Breast epithelium (tissue), 4 donors: ENCODE data around the gene HID1. TPM values are rescaled to one million over a fixed set of nuclear protein-coding genes. Genes with fewer than 3 reads are reported as not detected.
A peak's percentile ranks its signal among the peaks of the same experiment; 100 is the strongest.

ENCODE experiments used
- DNase-seq, 2 donors: peaks; one replicate each; pipeline ENCODE4 v3.0.0-alpha.2; 2019; ENCODE audit warnings: low spot score in 2 of 2
- H3K27ac ChIP-seq, 2 donors: fragments of 200-600 bp; sonication (generic) in 1 of 2; one replicate each; pipeline ENCODE4 v1.5.1; 2016 to 2019; ENCODE audit warnings: mild to moderate bottlenecking in 1 of 2
- H3K27me3 ChIP-seq, 2 donors: fragments of 200-600 bp; sonication (generic) in 1 of 2; one replicate each; pipeline versions ENCODE4 v1.5.1 to v1.6.0; 2017 to 2019; ENCODE audit warnings: control low read depth in 1 of 2, mild to moderate bottlenecking in 1 of 2
- H3K36me3 ChIP-seq: fragments of 200-600 bp; one replicate; pipeline ENCODE4 v1.5.1; 2019
- H3K4me1 ChIP-seq, 2 donors: fragments of 200-600 bp; sonication (generic); one replicate each; pipeline ENCODE4 v1.5.1; 2016 to 2019; ENCODE audit warnings: control low read depth in 1 of 2
- H3K4me3 ChIP-seq, 3 donors: fragments of 200-600 bp; sonication (generic); 1 replicate in 2 of 3; 2 replicates in 1 of 3; pipeline ENCODE4 v1.5.1; 2016 to 2019; ENCODE audit warnings: mild to moderate bottlenecking in 3 of 3, moderate library complexity in 2 of 3
- H3K9me3 ChIP-seq, 2 donors: fragments of 200-600 bp; sonication (generic) in 1 of 2; one replicate each; pipeline ENCODE4 v1.5.1; 2016 to 2019; ENCODE audit warnings: control low read depth in 1 of 2
- CTCF ChIP-seq, 3 donors: fragments of 450-650 bp; IDR thresholded peaks; one replicate each; pipeline ENCODE4 v1.5.1; 2016 to 2017; ENCODE audit warnings: antibody characterized with exemption in 3 of 3, mild to moderate bottlenecking in 3 of 3, moderate library complexity in 3 of 3
- POLR2A ChIP-seq: fragments of 450-650 bp; IDR thresholded peaks from one replicate; pipeline ENCODE4 v1.6.1; 2016; ENCODE audit warnings: antibody characterized with exemption, mild to moderate bottlenecking, moderate library complexity
- POLR2AphosphoS5 ChIP-seq, 3 donors: sonication (generic); formaldehyde crosslinking; IDR thresholded peaks; one replicate each; pipeline ENCODE4 v1.6.1; 2017; ENCODE audit warnings: antibody characterized with exemption in 3 of 3
- intact Hi-C: fragments of 100-400 bp; cut with DNase I; formaldehyde crosslinking; loops from one replicate; pipeline ENCODE4 v1.15.1; 2023; ENCODE audit warnings: low total_unique reads
- total RNA-seq, 3 donors: library from RNA; depleted of rRNA; stranded (reverse); fragments of >200 nt; gene quantifications; one replicate each; pipeline ENCODE4 v1.1.0, GENCODE V29; 2016

Gene HID1
- total RNA-seq, 3 donors from 2014 or later = 6.1 to 46.5 (median 37.3) TPM

- no peak overlapping the region for H3K4me3 ChIP-seq
- no peaks in the 10 kb centered on the region for H3K4me1 ChIP-seq
- H3K36me3 ChIP-seq = no peaks in the 10 kb centered on the region
- intact Hi-C loops = no loop called here
- H3K27ac ChIP-seq = no peak overlapping the region
- no peak for DNase-seq
- H3K9me3 ChIP-seq = no peaks in the 10 kb centered on the region
- TF ChIP-seq POLR2A (no peak), POLR2AphosphoS5 (IDR thresholded peaks at IDR 0.05) (no peak), CTCF (IDR thresholded peaks at IDR 0.05) (no peak)
- no peaks in the 10 kb centered on the region for H3K27me3 ChIP-seq
Observed at GRCh38 chr17:74999523-74999922, 27.0 kb upstream of the HID1 start.

DNA sequence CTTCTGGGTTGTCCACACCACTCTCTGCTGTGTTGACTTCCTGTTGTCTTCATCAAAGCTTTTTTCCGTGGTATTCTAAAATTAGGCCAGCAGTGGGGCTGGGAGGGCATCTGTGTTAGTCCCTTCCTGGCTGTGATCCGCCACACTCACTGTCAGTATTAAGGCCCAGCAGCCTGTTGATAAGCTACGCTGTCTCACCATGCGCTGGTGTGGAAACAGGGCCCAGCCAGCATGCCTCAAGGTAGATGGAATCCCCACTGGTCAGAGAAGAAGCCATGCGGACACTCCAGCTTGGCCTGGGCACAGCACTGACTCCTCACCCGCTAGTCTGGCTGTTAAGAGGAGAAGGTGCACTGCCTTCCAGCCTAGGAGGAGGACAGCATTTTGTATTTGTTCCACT lies 26.2 kb upstream of the HID1 start:
- no peaks in the 10 kb centered on the region for H3K36me3 ChIP-seq
- H3K27me3 ChIP-seq = no peaks in the 10 kb centered on the region
- H3K4me1 ChIP-seq = peaks cover 0 to 4% of the 10 kb centered on the region in 2 donors
- no peak overlapping the region for H3K4me3 ChIP-seq
- no peak for DNase-seq
- H3K27ac ChIP-seq = no peak overlapping the region
- TF ChIP-seq CTCF (IDR thresholded peaks at IDR 0.05) (no peak), POLR2AphosphoS5 (IDR thresholded peaks at IDR 0.05) (no peak), POLR2A (no peak)
- intact Hi-C loops = no loop called here
- H3K9me3 ChIP-seq = no peaks in the 10 kb centered on the region

DNA sequence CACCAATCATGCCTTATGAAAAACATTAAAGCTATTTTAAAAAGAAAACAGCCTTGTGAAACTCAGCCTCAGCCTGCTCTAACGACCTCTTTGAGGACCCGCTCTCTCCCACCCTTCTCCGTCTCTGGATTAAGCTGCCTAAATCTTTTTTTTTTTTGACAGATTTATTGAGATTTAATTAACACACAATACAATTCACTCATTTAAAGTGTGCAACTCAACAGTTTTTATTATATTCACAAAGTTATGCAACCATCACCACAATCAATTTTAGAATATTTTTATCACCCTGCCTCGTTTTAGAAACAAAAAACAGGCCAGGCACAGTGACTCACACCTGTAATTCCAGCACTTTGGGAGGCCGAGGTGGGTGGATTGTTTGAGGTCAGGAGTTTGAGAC lies 23.3 kb upstream of the HID1 start:
- DNase-seq = no peak
- H3K36me3 ChIP-seq = no peaks in the 10 kb centered on the region
- H3K27ac ChIP-seq = peak overlapping the region in 1 of 2 donors; percentile 82
- TF ChIP-seq POLR2A (no peak), CTCF (IDR thresholded peaks at IDR 0.05) (no peak), POLR2AphosphoS5 (IDR thresholded peaks at IDR 0.05) (no peak)
- no peaks in the 10 kb centered on the region for H3K9me3 ChIP-seq
- no peak overlapping the region for H3K4me3 ChIP-seq
- H3K27me3 ChIP-seq = no peaks in the 10 kb centered on the region
- intact Hi-C loops = no loop called here
- peaks cover 0 to 4% of the 10 kb centered on the region in 2 donors for H3K4me1 ChIP-seq

GRCh38 chr17:74994440-74994839 lies 21.9 kb upstream of the HID1 start:
- no peak for TF ChIP-seq POLR2A
- no peak for TF ChIP-seq POLR2AphosphoS5 (IDR thresholded peaks at IDR 0.05)
- no peak for TF ChIP-seq CTCF (IDR thresholded peaks at IDR 0.05)
- intact Hi-C loops = no loop called here
- no peaks in the 10 kb centered on the region for H3K27me3 ChIP-seq
- H3K27ac ChIP-seq = peak overlapping the region; percentile 77 to 82
- peaks cover 0 to 4% of the 10 kb centered on the region in 2 donors for H3K4me1 ChIP-seq
- no peaks in the 10 kb centered on the region for H3K36me3 ChIP-seq
- no peak overlapping the region for H3K4me3 ChIP-seq
- no peak for DNase-seq
- H3K9me3 ChIP-seq = no peaks in the 10 kb centered on the region

DNA sequence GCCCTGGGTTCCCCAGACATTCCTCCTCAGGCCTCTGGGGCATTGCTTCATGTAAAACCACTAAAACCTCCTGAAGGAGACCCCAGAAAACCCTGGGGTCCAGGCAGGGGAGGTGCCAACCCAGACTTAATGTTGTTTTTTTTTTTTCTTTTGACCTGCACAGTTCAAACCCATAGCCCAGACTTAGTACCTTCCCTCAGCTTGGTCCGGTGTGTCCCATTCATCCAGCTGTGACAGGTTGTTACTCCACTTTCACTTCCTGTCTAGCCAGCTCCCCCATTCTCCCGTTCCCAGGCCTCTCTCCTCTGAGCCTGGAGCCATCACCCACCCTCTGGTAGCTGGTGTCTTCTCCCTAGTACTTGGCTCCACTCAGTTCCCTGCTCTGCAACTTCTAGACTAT lies 19.7 kb upstream of the HID1 start:
- Histone ChIP-seq H3K27ac (peak overlapping the region; percentile 79 to 82), H3K9me3 (no peaks in the 10 kb centered on the region), H3K4me1 (peaks cover 0 to 9% of the 10 kb centered on the region in 2 donors), H3K36me3 (no peaks in the 10 kb centered on the region), H3K4me3 (no peak overlapping the region), H3K27me3 (no peaks in the 10 kb centered on the region)
- intact Hi-C loops = no loop called here
- TF ChIP-seq POLR2A (no peak), POLR2AphosphoS5 (IDR thresholded peaks at IDR 0.05) (no peak), CTCF (IDR thresholded peaks at IDR 0.05) (no peak)
- DNase-seq = no peak
